A673 (cell line): ENCODE results near the gene CNTN1. TPM values are rescaled to one million over a fixed set of nuclear protein-coding genes. Genes with fewer than 3 reads are reported as not detected.

Source experiments
- BruUV-seq: library from RNA; stranded (reverse); fragments of 400-500 nt; replicated peaks from 2 replicates; lab custom pipeline; 2021; lab: Mats Ljungman, UMichigan
- CTCF ChIA-PET: fragments of 300-600 bp; sonication (Branson Sonifier 250); formaldehyde crosslinking; loops from one replicate; lab custom pipeline; 2022; ENCODE audit warnings: antibody characterized with exemption; lab: Charles Lee
- POLR2A ChIA-PET: fragments of 300-600 bp; sonication (Branson Sonifier 250); formaldehyde crosslinking; loops from one replicate; lab custom pipeline; 2022; ENCODE audit warnings: antibody characterized with exemption; ENCODE audit not compliant: low non-redundant PET; lab: Charles Lee
- DNase-seq: peaks from one replicate; pipeline ENCODE4 v3.0.0-alpha.2; 2015; ENCODE audit warnings: low spot score
- H3K27ac ChIP-seq: fragments of 200-600 bp; sonication (generic); 2 replicates; pipeline ENCODE4 v1.5.1; 2016; ENCODE audit warnings: mixed run types, low read depth, mild to moderate bottlenecking, mixed read lengths, antibody characterized with exemption, low read length; ENCODE audit not compliant: poor library complexity, severe bottlenecking
- H3K27me3 ChIP-seq: fragments of 200-600 bp; sonication (generic); replicated peaks from 2 replicates; pipeline ENCODE4 v1.6.1; 2017; ENCODE audit warnings: mixed run types, low read depth, mild to moderate bottlenecking, mixed read lengths, antibody characterized with exemption, low read length; ENCODE audit not compliant: insufficient read depth, poor library complexity
- H3K36me3 ChIP-seq: fragments of 200-600 bp; sonication (generic); 2 replicates; pipeline ENCODE4 v1.6.1; 2016; ENCODE audit warnings: mixed run types, mild to moderate bottlenecking, mixed read lengths, antibody characterized with exemption, low read length; ENCODE audit not compliant: insufficient read depth, poor library complexity, severe bottlenecking
- H3K4me1 ChIP-seq: fragments of 200-600 bp; sonication (generic); 2 replicates; pipeline ENCODE4 v1.6.1; 2017; ENCODE audit warnings: mixed run types, mild to moderate bottlenecking, mixed read lengths, antibody characterized with exemption, low read length; ENCODE audit not compliant: insufficient read depth, poor library complexity, severe bottlenecking
- H3K4me3 ChIP-seq: fragments of 200-600 bp; sonication (generic); 2 replicates; pipeline ENCODE4 v1.5.1; 2016; ENCODE audit warnings: low read depth, mixed run types, mild to moderate bottlenecking, mixed read lengths, low read length; ENCODE audit not compliant: poor library complexity, severe bottlenecking
- H3K9me3 ChIP-seq: fragments of 200-600 bp; sonication (generic); 2 replicates; pipeline ENCODE4 v1.6.1; 2016; ENCODE audit warnings: mixed run types, low read depth, mild to moderate bottlenecking, mixed read lengths, antibody characterized with exemption, low read length; ENCODE audit not compliant: poor library complexity, severe bottlenecking
- CTCF ChIP-seq: fragments of 300-800, 200-600 bp; sonication (generic); conservative IDR thresholded peaks from 2 replicates; pipeline ENCODE4 v1.5.1; 2017; ENCODE audit warnings: low read depth, mild to moderate bottlenecking, antibody characterized with exemption, low read length, moderate library complexity, mixed read lengths
- EZH2 ChIP-seq: fragments of 200-600 bp; sonication (generic); IDR thresholded peaks from 2 replicates; pipeline ENCODE4 v1.6.1; 2017; ENCODE audit warnings: borderline replicate concordance, low read depth, mild to moderate bottlenecking, mixed read lengths, antibody characterized with exemption, low read length; ENCODE audit not compliant: poor library complexity, severe bottlenecking
- intact Hi-C: fragments of 100-400 bp; cut with micrococcal nuclease; formaldehyde crosslinking; loops from one replicate; pipeline ENCODE4 v1.10.0; 2022; ENCODE audit not compliant: unreplicated experiment
- total RNA-seq: library from RNA; stranded (reverse); gene quantifications from 2 replicates; pipeline ENCODE4 v1.2.3, GENCODE V29; 2021

CNTN1 gene
- total RNA-seq, 1 experiment from 2014 or later: 0.90 TPM

GRCh38 chr12:40793471-40793870, 101.2 kb downstream of the CNTN1 start:
- Histone ChIP-seq H3K9me3 (no peaks in the 10 kb centered on the region), H3K4me3 (no peak overlapping the region), H3K4me1 (no peaks in the 10 kb centered on the region), H3K27ac (no peak overlapping the region), H3K36me3 (no peaks in the 10 kb centered on the region), H3K27me3 (no peaks in the 10 kb centered on the region)
- no TSS peak for BruUV-seq
- ChIA-PET POLR2A (no interaction called here), CTCF (no interaction called here)
- DNase-seq: no peak
- intact Hi-C loops: no loop called here
- TF ChIP-seq EZH2: no peak

- H3K27me3 ChIP-seq: no peaks in the 10 kb centered on the region
- no TSS peak for BruUV-seq
- H3K27ac ChIP-seq: no peak overlapping the region
- H3K4me1 ChIP-seq: no peaks in the 10 kb centered on the region
- no peak overlapping the region for H3K4me3 ChIP-seq
- H3K9me3 ChIP-seq: no peaks in the 10 kb centered on the region
- no peaks in the 10 kb centered on the region for H3K36me3 ChIP-seq
- DNase-seq: no peak
- TF ChIP-seq EZH2: no peak
- CTCF ChIA-PET: no interaction called here
- intact Hi-C loops: no loop called here
- POLR2A ChIA-PET: no interaction called here
These were observed 101.8 kb downstream of the CNTN1 start for GRCh38 chr12:40794087-40794486.

- intact Hi-C loops: no loop called here
- H3K36me3 ChIP-seq: no peaks in the 10 kb centered on the region
- CTCF ChIA-PET: no interaction called here
- no TSS peak for BruUV-seq
- no peak overlapping the region for H3K27ac ChIP-seq
- H3K4me3 ChIP-seq: no peak overlapping the region
- H3K4me1 ChIP-seq: no peaks in the 10 kb centered on the region
- H3K9me3 ChIP-seq: no peaks in the 10 kb centered on the region
- TF ChIP-seq CTCF (no peak), EZH2 (no peak)
- H3K27me3 ChIP-seq: no peaks in the 10 kb centered on the region
- DNase-seq: no peak
- POLR2A ChIA-PET: no interaction called here
These were observed 108.8 kb downstream of the CNTN1 start for GRCh38 chr12:40801082-40801481.

- no peaks in the 10 kb centered on the region for H3K36me3 ChIP-seq
- H3K27ac ChIP-seq: no peak overlapping the region
- DNase-seq: no peak
- intact Hi-C loops: no loop called here
- TF ChIP-seq CTCF (no peak), EZH2 (no peak)
- H3K27me3 ChIP-seq: no peaks in the 10 kb centered on the region
- H3K4me3 ChIP-seq: no peak overlapping the region
- ChIA-PET POLR2A (no interaction called here), CTCF (no interaction called here)
- H3K4me1 ChIP-seq: no peaks in the 10 kb centered on the region
- BruUV-seq: no TSS peak
- H3K9me3 ChIP-seq: no peaks in the 10 kb centered on the region
These were observed 109.6 kb downstream of the CNTN1 start for GRCh38 chr12:40801861-40802260.
